ENCODE results near the gene WNT1.

DNA sequence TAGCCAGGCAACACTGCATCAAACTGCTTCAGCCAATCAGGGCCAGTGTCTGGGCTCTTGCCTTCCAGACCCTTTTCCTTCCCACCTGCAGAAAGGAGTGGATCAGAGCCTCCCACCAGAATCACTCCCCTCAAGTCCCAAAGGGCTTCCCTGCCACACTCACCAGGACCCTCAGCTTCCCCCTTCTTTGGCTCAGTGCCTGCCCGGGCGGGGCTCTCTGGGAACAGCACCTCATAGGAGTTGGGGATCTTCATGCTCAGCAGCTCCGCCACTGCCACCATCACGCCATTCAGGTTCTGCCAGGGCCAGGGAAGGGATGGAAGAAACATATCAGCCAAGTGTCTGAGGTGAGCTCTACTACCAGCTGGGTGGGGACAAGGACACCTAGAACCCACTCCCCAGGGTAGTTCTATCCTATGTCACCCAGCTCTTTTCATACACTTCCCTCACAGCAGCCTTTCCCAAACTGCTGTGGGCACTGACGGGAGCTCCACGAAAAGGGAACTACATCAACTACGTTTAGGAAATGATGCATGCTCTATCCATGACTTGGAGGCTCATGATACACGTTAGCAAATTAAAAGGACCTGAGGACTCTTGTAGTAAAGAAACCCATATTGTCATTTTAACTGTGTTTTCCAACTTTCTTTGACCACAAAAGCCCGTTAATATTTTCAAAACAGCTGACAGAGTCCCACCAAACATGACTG, 49.9 kb downstream of the WNT1 start:
- TF ChIP-seq CTCF (IDR thresholded peaks at IDR 0.05), result no peak
- no peak for TF ChIP-seq EZH2 (IDR thresholded peaks at IDR 0.05)
- no peak for TF ChIP-seq EZH2phosphoT487 (IDR thresholded peaks at IDR 0.05)
